ENCODE measurements around the gene GYG2.

GYG2 gene

DNA sequence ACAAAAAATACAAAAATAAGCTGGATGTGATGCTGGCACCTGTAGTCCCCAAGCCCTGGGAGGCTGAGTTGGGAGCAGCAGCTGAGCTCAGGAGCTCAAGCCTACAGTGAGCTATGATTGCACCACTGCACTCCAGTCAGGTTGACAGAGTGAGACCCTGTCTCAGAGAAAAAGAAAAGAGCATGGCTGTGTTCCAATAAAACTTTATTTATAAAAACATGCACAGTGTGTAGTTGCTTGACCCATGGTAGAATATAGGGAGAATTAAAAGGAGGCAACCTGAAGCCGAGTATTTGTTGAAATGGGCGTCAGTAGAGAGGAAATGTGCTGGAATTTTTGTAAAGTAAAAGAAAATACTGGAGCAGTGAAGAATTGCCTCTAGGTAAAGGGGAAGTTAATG, 27.0 kb downstream of the GYG2 start:
- no peak overlapping the region for H3K4me3 ChIP-seq (ENCODE audit: low read depth, low read length)
- no peak for DNase-seq (ENCODE audit: low read depth)
- TF ChIP-seq, protein P1, sequence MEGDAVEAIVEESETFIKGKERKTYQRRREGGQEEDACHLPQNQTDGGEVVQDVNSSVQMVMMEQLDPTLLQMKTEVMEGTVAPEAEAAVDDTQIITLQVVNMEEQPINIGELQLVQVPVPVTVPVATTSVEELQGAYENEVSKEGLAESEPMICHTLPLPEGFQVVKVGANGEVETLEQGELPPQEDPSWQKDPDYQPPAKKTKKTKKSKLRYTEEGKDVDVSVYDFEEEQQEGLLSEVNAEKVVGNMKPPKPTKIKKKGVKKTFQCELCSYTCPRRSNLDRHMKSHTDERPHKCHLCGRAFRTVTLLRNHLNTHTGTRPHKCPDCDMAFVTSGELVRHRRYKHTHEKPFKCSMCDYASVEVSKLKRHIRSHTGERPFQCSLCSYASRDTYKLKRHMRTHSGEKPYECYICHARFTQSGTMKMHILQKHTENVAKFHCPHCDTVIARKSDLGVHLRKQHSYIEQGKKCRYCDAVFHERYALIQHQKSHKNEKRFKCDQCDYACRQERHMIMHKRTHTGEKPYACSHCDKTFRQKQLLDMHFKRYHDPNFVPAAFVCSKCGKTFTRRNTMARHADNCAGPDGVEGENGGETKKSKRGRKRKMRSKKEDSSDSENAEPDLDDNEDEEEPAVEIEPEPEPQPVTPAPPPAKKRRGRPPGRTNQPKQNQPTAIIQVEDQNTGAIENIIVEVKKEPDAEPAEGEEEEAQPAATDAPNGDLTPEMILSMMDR (IDR thresholded peaks at IDR 0.05; ENCODE audit: low read depth, low read length, missing control alignments): no peak

DNA sequence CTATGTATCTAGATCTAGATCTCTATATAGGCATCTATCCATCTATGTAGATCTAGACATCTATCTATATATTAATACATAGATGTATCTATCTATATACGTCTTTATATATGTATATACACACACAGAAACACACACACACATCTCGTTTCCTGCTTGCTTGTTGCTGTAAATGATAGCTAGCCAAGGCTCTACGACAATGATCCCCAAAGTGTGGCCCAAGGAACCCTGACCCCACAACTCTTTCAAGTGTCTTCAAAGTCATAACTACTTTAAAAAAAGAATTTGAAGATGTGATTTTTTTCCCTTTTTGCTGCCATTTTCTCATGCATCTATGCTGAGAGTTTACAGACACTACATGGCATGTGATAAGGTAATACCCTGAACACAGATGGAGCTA, 28.8 kb downstream of the GYG2 start:
- H3K4me3 ChIP-seq (ENCODE audit: low read depth, low read length): no peak overlapping the region
- no peak for DNase-seq (ENCODE audit: low read depth)
- TF ChIP-seq, protein P1 (IDR thresholded peaks at IDR 0.05; ENCODE audit: low read depth, low read length, missing control alignments): no peak

DNA sequence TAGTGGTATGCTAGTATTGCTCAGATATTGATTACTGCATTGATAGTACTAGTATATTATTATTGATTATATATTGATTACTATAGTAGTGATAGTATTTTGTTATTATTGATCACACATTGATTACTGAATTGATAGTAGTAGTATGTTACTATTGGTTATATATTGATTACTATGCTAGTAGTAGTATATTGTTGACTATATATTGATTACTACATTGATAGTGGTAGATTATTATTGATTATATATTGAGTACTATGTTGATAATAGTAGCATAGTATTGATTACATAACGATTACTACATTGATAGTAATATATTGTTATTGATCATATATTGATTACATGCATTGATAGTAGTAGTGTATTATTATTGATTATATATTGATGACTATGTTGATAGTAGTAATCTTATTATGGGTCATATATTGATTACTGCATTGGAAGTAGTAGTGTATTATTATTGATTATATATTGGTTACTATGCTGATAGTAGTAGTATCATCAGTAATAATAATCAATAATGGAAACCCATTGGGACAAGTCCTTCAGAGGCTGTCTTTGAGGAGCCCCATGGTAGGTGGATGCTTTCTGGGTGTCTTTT, 30.6 kb downstream of the GYG2 start:
- TF ChIP-seq, protein P1 (IDR thresholded peaks at IDR 0.05; ENCODE audit: low read depth, low read length, missing control alignments): no peak
- DNase-seq (ENCODE audit: low read depth): no peak
- H3K4me3 ChIP-seq (ENCODE audit: low read depth, low read length): no peak overlapping the region

DNA sequence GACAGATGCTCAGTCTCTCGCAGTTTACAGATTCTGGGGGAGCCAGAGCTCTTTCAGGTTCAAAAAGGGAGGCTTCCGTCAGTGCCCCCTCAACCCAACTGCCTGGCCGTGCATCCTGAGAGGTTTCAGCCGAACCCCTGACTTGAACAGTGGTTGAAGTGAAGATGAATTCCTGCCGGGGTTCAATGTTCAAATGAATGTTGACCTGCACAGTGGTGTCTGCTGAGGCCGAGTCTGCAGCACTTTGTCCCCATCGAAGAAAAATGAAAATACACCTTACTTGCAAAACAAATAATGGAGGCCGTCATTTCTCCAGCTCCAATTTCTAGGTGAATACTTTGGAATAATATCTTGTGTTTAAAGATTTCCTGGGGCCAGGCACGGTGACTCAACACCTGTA, 33.7 kb downstream of the GYG2 start:
- TF ChIP-seq, protein P1 (IDR thresholded peaks at IDR 0.05; ENCODE audit: low read depth, low read length, missing control alignments): no peak
- H3K4me3 ChIP-seq (ENCODE audit: low read depth, low read length): no peak overlapping the region
- DNase-seq (ENCODE audit: low read depth): no peak

DNA sequence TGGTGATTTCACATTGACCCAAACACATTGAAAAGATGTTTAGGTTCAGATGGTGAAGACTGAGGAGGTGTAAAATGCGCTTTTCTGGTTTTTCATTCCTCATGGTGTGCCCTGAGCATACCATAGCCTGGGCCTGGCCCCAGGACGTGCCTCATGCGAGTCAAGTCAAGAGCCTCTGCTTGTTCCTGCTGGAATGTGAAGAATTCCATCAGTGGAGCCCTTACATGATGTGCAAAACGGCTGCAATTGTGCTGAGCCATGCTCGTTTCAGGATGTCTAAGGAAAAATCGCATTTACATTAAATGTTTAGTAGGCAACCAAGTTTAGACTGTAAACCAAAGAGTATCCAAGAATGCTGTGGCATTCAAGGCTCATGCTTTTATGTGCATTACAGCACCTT, 34.9 kb downstream of the GYG2 start:
- H3K4me3 ChIP-seq (ENCODE audit: low read depth, low read length): no peak overlapping the region
- DNase-seq (ENCODE audit: low read depth): no peak
- TF ChIP-seq, protein P1 (IDR thresholded peaks at IDR 0.05; ENCODE audit: low read depth, low read length, missing control alignments): no peak

DNA sequence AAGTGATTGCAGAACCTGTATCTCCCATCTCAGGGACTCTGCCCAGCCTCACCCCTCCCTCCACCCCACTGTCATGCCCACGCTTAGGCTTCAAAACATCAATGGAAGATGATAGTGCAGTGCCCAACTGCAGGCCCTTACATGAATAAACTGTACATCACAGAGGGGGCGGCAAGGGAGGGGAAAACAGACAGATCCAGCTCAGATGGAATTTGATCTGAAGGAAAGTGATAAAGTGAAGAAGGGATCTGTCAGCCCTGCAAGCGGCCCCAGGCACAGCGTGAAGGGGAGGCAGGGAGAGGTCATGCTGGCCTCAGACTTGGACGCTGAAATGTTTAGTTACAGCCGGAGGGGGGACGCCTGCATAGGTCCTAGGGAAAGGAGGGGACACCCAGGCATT, 38.5 kb downstream of the GYG2 start:
- TF ChIP-seq, protein P1 (IDR thresholded peaks at IDR 0.05; ENCODE audit: low read depth, low read length, missing control alignments): no peak
- no peak for DNase-seq (ENCODE audit: low read depth)
- no peak overlapping the region for H3K4me3 ChIP-seq (ENCODE audit: low read depth, low read length)

DNA sequence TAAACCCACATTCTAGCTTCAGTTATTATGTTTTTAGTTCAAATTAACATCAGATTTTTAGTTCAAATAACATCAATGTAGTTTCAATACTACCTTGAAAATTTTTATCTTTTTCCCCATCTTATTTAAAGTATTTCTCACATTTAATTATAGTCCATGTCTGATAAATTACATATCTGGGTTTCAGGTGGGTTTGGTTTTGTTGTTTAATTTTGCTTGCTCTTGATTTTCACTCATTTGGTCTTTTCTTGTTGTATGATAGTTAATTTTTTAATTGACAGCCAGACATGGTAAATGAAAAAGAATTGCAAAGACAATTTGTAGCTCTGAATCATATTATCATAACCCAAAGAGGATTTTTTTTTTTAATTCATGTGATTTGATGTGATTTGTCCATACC, 41.9 kb downstream of the GYG2 start:
- TF ChIP-seq, protein P1 (IDR thresholded peaks at IDR 0.05; ENCODE audit: low read depth, low read length, missing control alignments): no peak
- DNase-seq (ENCODE audit: low read depth): no peak
- H3K4me3 ChIP-seq (ENCODE audit: low read depth, low read length): no peak overlapping the region

Data from GM12864 (cell line).